ENCODE results near the gene ISY1. TPM values are rescaled to one million over a fixed set of nuclear protein-coding genes. Genes with fewer than 3 reads are reported as not detected.
"Not testable (repeated sequence)": the region's sequence is repeated elsewhere in the genome, so short reads cannot be mapped to it uniquely, and the experiment has no call there.

Gene ISY1
- total and polyA plus RNA-seq, 2 donors from 2014 or later, result 22.4 to 27.1 TPM

GRCh38 chr3:129161860-129162271 lies 1.0 kb upstream of the ISY1 start:
- peak in 3 of 5 donors; percentile 19 to 54 (median 32) for DNase-seq
- Histone ChIP-seq H3K4me1 (ENCODE audit: control insufficient read depth in 2 of 3, insufficient read depth in 2 of 3, low read depth in 1 of 3, low read length in 3 of 3) (peaks cover 0 to 5% (median 4%) of the 10 kb centered on the region in 3 donors), H3K9ac (ENCODE audit: low read length in 3 of 3) (peak overlapping the region; percentile 66 to 99 (median 95)), H3K27ac (ENCODE audit: low read depth in 2 of 2, low read length in 2 of 2) (peak overlapping the region; percentile 92 to 96), H3K9me3 (ENCODE audit: control insufficient read depth in 2 of 3, insufficient read depth in 1 of 3, low read length in 3 of 3) (no peaks in the 10 kb centered on the region), H3K27me3 (ENCODE audit: control insufficient read depth, insufficient read depth, low read length) (no peaks in the 10 kb centered on the region), H3K4me3 (ENCODE audit: low read length in 3 of 3) (peak overlapping the region; percentile 95 to 99 (median 99)), H3K36me3 (ENCODE audit: control insufficient read depth in 2 of 3, insufficient read depth in 3 of 3, low read length in 3 of 3) (peaks cover under 1 to 13% (median 5%) of the 10 kb centered on the region in 3 donors)
- intact Hi-C loops (cut with DNase I), result no loop called here
- no peak for FAIRE-seq
- TF ChIP-seq CTCF (IDR thresholded peaks at IDR 0.05; ENCODE audit: borderline replicate concordance, extremely low read depth, insufficient read depth), result no peak

- H3K9ac ChIP-seq (ENCODE audit: low read length in 3 of 3), result no peak overlapping the region
- no peak overlapping the region for H3K4me3 ChIP-seq (ENCODE audit: low read length in 3 of 3)
- DNase-seq, result no peak
- H3K27ac ChIP-seq (ENCODE audit: low read depth in 2 of 2, low read length in 2 of 2), result no peak overlapping the region
- no peaks in the 10 kb centered on the region for H3K27me3 ChIP-seq (ENCODE audit: control insufficient read depth, insufficient read depth, low read length)
- peaks cover 2 to 16% (median 9%) of the 10 kb centered on the region in 3 donors for H3K36me3 ChIP-seq (ENCODE audit: control insufficient read depth in 2 of 3, insufficient read depth in 3 of 3, low read length in 3 of 3)
- TF ChIP-seq CTCF (IDR thresholded peaks at IDR 0.05; ENCODE audit: borderline replicate concordance, extremely low read depth, insufficient read depth), result no peak
- no peaks in the 10 kb centered on the region for H3K9me3 ChIP-seq (ENCODE audit: control insufficient read depth in 2 of 3, insufficient read depth in 1 of 3, low read length in 3 of 3)
- FAIRE-seq, result no peak
- no peaks in the 10 kb centered on the region for H3K4me1 ChIP-seq (ENCODE audit: control insufficient read depth in 2 of 3, insufficient read depth in 2 of 3, low read depth in 1 of 3, low read length in 3 of 3)
- intact Hi-C loops (cut with DNase I), result no loop called here
Measured at GRCh38 chr3:129144786-129145185, 16.1 kb downstream of the ISY1 start.

- H3K27ac ChIP-seq (ENCODE audit: low read depth in 2 of 2, low read length in 2 of 2); FAIRE-seq; H3K27me3 ChIP-seq (ENCODE audit: control insufficient read depth, insufficient read depth, low read length); H3K4me1 ChIP-seq (ENCODE audit: control insufficient read depth in 2 of 3, insufficient read depth in 2 of 3, low read depth in 1 of 3, low read length in 3 of 3); H3K4me3 ChIP-seq (ENCODE audit: low read length in 3 of 3); H3K9me3 ChIP-seq (ENCODE audit: control insufficient read depth in 2 of 3, insufficient read depth in 1 of 3, low read length in 3 of 3); DNase-seq; H3K9ac ChIP-seq (ENCODE audit: low read length in 3 of 3); intact Hi-C loops (cut with DNase I): not testable (repeated sequence)
- peaks cover 2 to 18% (median 9%) of the 10 kb centered on the region in 3 donors for H3K36me3 ChIP-seq (ENCODE audit: control insufficient read depth in 2 of 3, insufficient read depth in 3 of 3, low read length in 3 of 3)
Measured at GRCh38 chr3:129141011-129141410, 19.9 kb downstream of the ISY1 start.

- no peak overlapping the region for H3K4me3 ChIP-seq (ENCODE audit: low read length in 3 of 3)
- DNase-seq (no peak), FAIRE-seq (no peak)
- intact Hi-C loops (cut with DNase I), result no loop called here
- no peak for TF ChIP-seq CTCF (IDR thresholded peaks at IDR 0.05; ENCODE audit: borderline replicate concordance, extremely low read depth, insufficient read depth)
- H3K27me3 ChIP-seq (ENCODE audit: control insufficient read depth, insufficient read depth, low read length), result no peaks in the 10 kb centered on the region
- no peaks in the 10 kb centered on the region for H3K9me3 ChIP-seq (ENCODE audit: control insufficient read depth in 2 of 3, insufficient read depth in 1 of 3, low read length in 3 of 3)
- H3K4me1 ChIP-seq (ENCODE audit: control insufficient read depth in 2 of 3, insufficient read depth in 2 of 3, low read depth in 1 of 3, low read length in 3 of 3), result no peaks in the 10 kb centered on the region
- peaks cover 2 to 13% (median 9%) of the 10 kb centered on the region in 3 donors for H3K36me3 ChIP-seq (ENCODE audit: control insufficient read depth in 2 of 3, insufficient read depth in 3 of 3, low read length in 3 of 3)
- no peak overlapping the region for H3K9ac ChIP-seq (ENCODE audit: low read length in 3 of 3)
- H3K27ac ChIP-seq (ENCODE audit: low read depth in 2 of 2, low read length in 2 of 2), result no peak overlapping the region
Measured at GRCh38 chr3:129139911-129140310, 21.0 kb downstream of the ISY1 start.

- FAIRE-seq; H3K9ac ChIP-seq (ENCODE audit: low read length in 3 of 3); H3K4me1 ChIP-seq (ENCODE audit: control insufficient read depth in 2 of 3, insufficient read depth in 2 of 3, low read depth in 1 of 3, low read length in 3 of 3); H3K27ac ChIP-seq (ENCODE audit: low read depth in 2 of 2, low read length in 2 of 2); DNase-seq; intact Hi-C loops (cut with DNase I); H3K9me3 ChIP-seq (ENCODE audit: control insufficient read depth in 2 of 3, insufficient read depth in 1 of 3, low read length in 3 of 3); H3K4me3 ChIP-seq (ENCODE audit: low read length in 3 of 3); H3K27me3 ChIP-seq (ENCODE audit: control insufficient read depth, insufficient read depth, low read length): not testable (repeated sequence)
- H3K36me3 ChIP-seq (ENCODE audit: control insufficient read depth in 2 of 3, insufficient read depth in 3 of 3, low read length in 3 of 3), result peaks cover 9 to 41% (median 28%) of the 10 kb centered on the region in 3 donors
Measured at GRCh38 chr3:129136275-129136674, 24.6 kb downstream of the ISY1 start.
